C4-2B (cell line): ENCODE data around the gene DHRS12.

Experiments used
- H3K27ac ChIP-seq: fragments of 450-650 bp; 2 replicates; pipeline ENCODE4 v1.5.1; 2017
- CTCF ChIP-seq: fragments of 450-650 bp; conservative IDR thresholded peaks from 2 replicates; pipeline ENCODE4 v1.5.1; 2017; ENCODE audit warnings: mild to moderate bottlenecking
- ZFX ChIP-seq: fragments of 450-650 bp; IDR thresholded peaks from 2 replicates; pipeline ENCODE4 v1.6.1; 2017

Gene DHRS12

GRCh38 chr13:51785712-51786424 lies 18.1 kb downstream of the DHRS12 start:
- TF ChIP-seq ZFX, result no peak
- no peak for TF ChIP-seq CTCF
- peak overlapping the region; percentile 16 for H3K27ac ChIP-seq

- H3K27ac ChIP-seq, result no peak overlapping the region
- TF ChIP-seq ZFX (no peak), CTCF (no peak)
Observed at GRCh38 chr13:51784097-51784496, 19.9 kb downstream of the DHRS12 start.

GRCh38 chr13:51783428-51784094 lies 20.4 kb downstream of the DHRS12 start:
- TF ChIP-seq ZFX, result no peak
- no peak for TF ChIP-seq CTCF
- H3K27ac ChIP-seq, result no peak overlapping the region

- no peak overlapping the region for H3K27ac ChIP-seq
- TF ChIP-seq ZFX (no peak), CTCF (no peak)
Observed at GRCh38 chr13:51782026-51782710, 21.8 kb downstream of the DHRS12 start.

GRCh38 chr13:51781246-51782022 lies 22.5 kb downstream of the DHRS12 start:
- H3K27ac ChIP-seq, result no peak overlapping the region
- TF ChIP-seq ZFX (no peak), CTCF (peak; percentile 56)

GRCh38 chr13:51780099-51780498 lies 23.9 kb downstream of the DHRS12 start:
- no peak overlapping the region for H3K27ac ChIP-seq
- no peak for TF ChIP-seq CTCF
- TF ChIP-seq ZFX, result no peak
